Measurements from ENCODE around the gene AGPAT3. TPM values are rescaled to one million over a fixed set of nuclear protein-coding genes. Genes with fewer than 3 reads are reported as not detected.

Gene AGPAT3
- total and polyA plus RNA-seq, 2 donors (not counting 1 experiment from before 2014, with no cell fraction given) = 29.4 to 44.9 TPM

DNA sequence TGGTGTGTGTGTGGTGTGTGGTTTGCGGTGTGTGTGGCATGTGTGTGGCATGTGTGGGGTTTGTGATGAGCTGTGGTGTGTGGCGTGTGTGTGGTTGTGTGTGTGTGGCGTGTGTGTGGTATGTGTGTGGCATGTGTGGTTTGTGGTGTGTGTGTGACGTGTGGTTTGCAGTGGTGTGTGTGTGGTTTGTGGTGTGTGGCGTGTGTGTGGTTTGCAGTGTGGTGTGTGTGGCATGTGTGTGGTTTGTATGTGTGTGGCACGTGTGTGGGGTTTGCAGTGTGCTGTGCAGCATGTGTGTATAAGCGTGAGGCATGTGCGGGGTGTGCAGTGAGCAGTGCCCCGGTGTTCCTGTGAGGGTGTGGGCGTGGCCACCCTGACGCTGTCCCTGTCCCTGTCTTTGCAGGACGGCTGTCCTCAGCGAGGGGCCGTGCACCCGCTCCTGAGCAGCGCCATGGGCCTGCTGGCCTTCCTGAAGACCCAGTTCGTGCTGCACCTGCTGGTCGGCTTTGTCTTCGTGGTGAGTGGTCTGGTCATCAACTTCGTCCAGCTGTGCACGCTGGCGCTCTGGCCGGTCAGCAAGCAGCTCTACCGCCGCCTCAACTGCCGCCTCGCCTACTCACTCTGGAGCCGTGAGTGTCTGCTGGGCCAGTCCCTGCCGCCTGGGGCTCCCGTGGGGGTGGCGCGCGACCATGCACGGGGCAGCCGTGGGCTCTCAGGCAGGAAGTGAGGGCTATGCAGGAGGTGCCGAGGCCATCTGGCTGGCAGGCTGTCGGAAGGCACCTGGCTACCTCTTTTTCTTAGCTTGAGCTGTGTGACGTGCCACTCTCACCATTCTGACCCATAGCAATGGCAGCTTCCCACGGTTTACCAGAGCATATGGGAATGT lies 94.5 kb downstream of the AGPAT3 start:
- TF ChIP-seq CTCF (conservative IDR thresholded peaks at IDR 0.05 in 1 of 2, IDR thresholded peaks at IDR 0.05 in 1 of 2; ENCODE audit: low read depth in 1 of 2, low read length in 2 of 2) (no peak), EZH2 (IDR thresholded peaks at IDR 0.05; ENCODE audit: low read length, missing control alignments) (no peak)
- Histone ChIP-seq H3K79me2 (ENCODE audit: control insufficient read depth, insufficient read depth, low read length) (peaks cover 2% of the 10 kb centered on the region), H3K9ac (ENCODE audit: insufficient read depth, low read length) (no peak overlapping the region), H2AFZ (ENCODE audit: low read length) (no peak overlapping the region), H3K4me1 (ENCODE audit: control insufficient read depth, extremely low read depth, insufficient read depth, low read length) (no peaks in the 10 kb centered on the region), H3K9me3 (ENCODE audit: control insufficient read depth, insufficient read depth, low read depth, low read length) (no peaks in the 10 kb centered on the region), H3K4me2 (ENCODE audit: extremely low read depth, insufficient read depth, low read length) (no peak overlapping the region), H3K36me3 (ENCODE audit: control insufficient read depth, insufficient read depth, low read length) (peaks cover 6% of the 10 kb centered on the region), H4K20me1 (ENCODE audit: control insufficient read depth, extremely low read depth, insufficient read depth, low read length) (no peaks in the 10 kb centered on the region), H3K27ac (ENCODE audit: insufficient read depth, low read length) (no peak overlapping the region), H3K4me3 (replicated peaks in 1 of 4; ENCODE audit: control extremely low read depth in 1 of 4, insufficient read depth in 1 of 4, low read depth in 3 of 4, low read length in 4 of 4) (no peak overlapping the region), H3K27me3 (ENCODE audit: control insufficient read depth, insufficient read depth, low read length) (no peaks in the 10 kb centered on the region)
- no peak for DNase-seq (ENCODE audit: low read depth in 2 of 2)

GRCh38 chr21:43961382-43961909 lies 96.4 kb downstream of the AGPAT3 start:
- DNase-seq (ENCODE audit: low read depth in 2 of 2) = no peak
- Histone ChIP-seq H3K4me3 (replicated peaks in 1 of 4; ENCODE audit: control extremely low read depth in 1 of 4, insufficient read depth in 1 of 4, low read depth in 3 of 4, low read length in 4 of 4) (no peak overlapping the region), H3K4me1 (ENCODE audit: control insufficient read depth, extremely low read depth, insufficient read depth, low read length) (no peaks in the 10 kb centered on the region), H3K9me3 (ENCODE audit: control insufficient read depth, insufficient read depth, low read depth, low read length) (no peaks in the 10 kb centered on the region), H3K27ac (ENCODE audit: insufficient read depth, low read length) (no peak overlapping the region), H4K20me1 (ENCODE audit: control insufficient read depth, extremely low read depth, insufficient read depth, low read length) (no peaks in the 10 kb centered on the region), H3K4me2 (ENCODE audit: extremely low read depth, insufficient read depth, low read length) (no peak overlapping the region), H3K36me3 (ENCODE audit: control insufficient read depth, insufficient read depth, low read length) (peaks cover 7% of the 10 kb centered on the region), H3K9ac (ENCODE audit: insufficient read depth, low read length) (no peak overlapping the region), H3K27me3 (ENCODE audit: control insufficient read depth, insufficient read depth, low read length) (no peaks in the 10 kb centered on the region), H2AFZ (ENCODE audit: low read length) (no peak overlapping the region), H3K79me2 (ENCODE audit: control insufficient read depth, insufficient read depth, low read length) (peaks cover 2% of the 10 kb centered on the region)
- TF ChIP-seq EZH2 (IDR thresholded peaks at IDR 0.05; ENCODE audit: low read length, missing control alignments) = no peak
- TF ChIP-seq CTCF (conservative IDR thresholded peaks at IDR 0.05 in 1 of 2, IDR thresholded peaks at IDR 0.05 in 1 of 2; ENCODE audit: low read depth in 1 of 2, low read length in 2 of 2) = no peak

- Histone ChIP-seq H3K79me2 (ENCODE audit: control insufficient read depth, insufficient read depth, low read length) (no peaks in the 10 kb centered on the region), H3K4me3 (replicated peaks in 1 of 4; ENCODE audit: control extremely low read depth in 1 of 4, insufficient read depth in 1 of 4, low read depth in 3 of 4, low read length in 4 of 4) (no peak overlapping the region), H4K20me1 (ENCODE audit: control insufficient read depth, extremely low read depth, insufficient read depth, low read length) (no peaks in the 10 kb centered on the region), H2AFZ (ENCODE audit: low read length) (no peak overlapping the region), H3K36me3 (ENCODE audit: control insufficient read depth, insufficient read depth, low read length) (peaks cover 8% of the 10 kb centered on the region), H3K4me2 (ENCODE audit: extremely low read depth, insufficient read depth, low read length) (no peak overlapping the region), H3K4me1 (ENCODE audit: control insufficient read depth, extremely low read depth, insufficient read depth, low read length) (no peaks in the 10 kb centered on the region), H3K9me3 (ENCODE audit: control insufficient read depth, insufficient read depth, low read depth, low read length) (no peaks in the 10 kb centered on the region), H3K27me3 (ENCODE audit: control insufficient read depth, insufficient read depth, low read length) (no peaks in the 10 kb centered on the region), H3K27ac (ENCODE audit: insufficient read depth, low read length) (no peak overlapping the region), H3K9ac (ENCODE audit: insufficient read depth, low read length) (no peak overlapping the region)
- DNase-seq (ENCODE audit: low read depth in 2 of 2) = no peak
- no peak for TF ChIP-seq EZH2 (IDR thresholded peaks at IDR 0.05; ENCODE audit: low read length, missing control alignments)
- no peak for TF ChIP-seq CTCF (conservative IDR thresholded peaks at IDR 0.05 in 1 of 2, IDR thresholded peaks at IDR 0.05 in 1 of 2; ENCODE audit: low read depth in 1 of 2, low read length in 2 of 2)
Measured at GRCh38 chr21:43965911-43966585, 101.0 kb downstream of the AGPAT3 start.
